Glutamatergic neuron (in vitro differentiated cells): ENCODE results near the gene POLD1. TPM values are rescaled to one million over a fixed set of nuclear protein-coding genes. Genes with fewer than 3 reads are reported as not detected.

ENCODE experiments used
- DNase-seq: peaks from one replicate; pipeline ENCODE4 v3.0.0; 2022
- H3K27ac Mint-ChIP-seq: one replicate; pipeline ENCODE4 v1.8.0; 2020; ENCODE audit warnings: mild to moderate bottlenecking, mixed read lengths, inconsistent platforms; ENCODE audit not compliant: unreplicated experiment
- H3K27me3 Mint-ChIP-seq: one replicate; pipeline ENCODE4 v1.8.0; 2020; ENCODE audit warnings: mild to moderate bottlenecking, moderate library complexity, mixed read lengths, inconsistent platforms; ENCODE audit not compliant: unreplicated experiment
- H3K36me3 Mint-ChIP-seq: one replicate; pipeline ENCODE4 v1.8.0; 2020; ENCODE audit warnings: mild to moderate bottlenecking, mixed read lengths, inconsistent platforms; ENCODE audit not compliant: unreplicated experiment
- H3K4me1 Mint-ChIP-seq: one replicate; pipeline ENCODE4 v1.8.0; 2020; ENCODE audit warnings: mild to moderate bottlenecking, low read depth, mixed read lengths, inconsistent platforms; ENCODE audit not compliant: unreplicated experiment
- H3K4me3 Mint-ChIP-seq: one replicate; pipeline ENCODE4 v1.8.0; 2020; ENCODE audit warnings: mild to moderate bottlenecking, mixed read lengths, inconsistent platforms; ENCODE audit not compliant: unreplicated experiment
- H3K9me3 Mint-ChIP-seq: one replicate; pipeline ENCODE4 v1.8.0; 2020; ENCODE audit warnings: mild to moderate bottlenecking, moderate library complexity, mixed read lengths, inconsistent platforms; ENCODE audit not compliant: unreplicated experiment
- total RNA-seq: library from RNA; stranded (reverse); fragmentation: NEBNext Ultra II Directional; extraction: Animal tissue kit (Norgen Biotek cat#: 25700); gene quantifications from one replicate; pipeline ENCODE4 v1.2.1, GENCODE V29; 2021; ENCODE audit not compliant: unreplicated experiment
- TF ChIP-seq, protein P1 (sequence below): fragments of 200-600 bp; sonication (generic); IDR thresholded peaks from one replicate; pipeline ENCODE4 v1.5.0; 2021; ENCODE audit not compliant: partially characterized antibody, unreplicated experiment

POLD1 gene
- total RNA-seq, 1 donor from 2014 or later = 38.9 TPM

- Mint-ChIP-seq H3K4me1 (peaks cover 15% of the 10 kb centered on the region), H3K4me3 (no peak overlapping the region), H3K27ac (no peak overlapping the region), H3K9me3 (peaks cover 11% of the 10 kb centered on the region), H3K27me3 (peaks cover 11% of the 10 kb centered on the region), H3K36me3 (peaks cover 4% of the 10 kb centered on the region)
- TF ChIP-seq, protein P1, sequence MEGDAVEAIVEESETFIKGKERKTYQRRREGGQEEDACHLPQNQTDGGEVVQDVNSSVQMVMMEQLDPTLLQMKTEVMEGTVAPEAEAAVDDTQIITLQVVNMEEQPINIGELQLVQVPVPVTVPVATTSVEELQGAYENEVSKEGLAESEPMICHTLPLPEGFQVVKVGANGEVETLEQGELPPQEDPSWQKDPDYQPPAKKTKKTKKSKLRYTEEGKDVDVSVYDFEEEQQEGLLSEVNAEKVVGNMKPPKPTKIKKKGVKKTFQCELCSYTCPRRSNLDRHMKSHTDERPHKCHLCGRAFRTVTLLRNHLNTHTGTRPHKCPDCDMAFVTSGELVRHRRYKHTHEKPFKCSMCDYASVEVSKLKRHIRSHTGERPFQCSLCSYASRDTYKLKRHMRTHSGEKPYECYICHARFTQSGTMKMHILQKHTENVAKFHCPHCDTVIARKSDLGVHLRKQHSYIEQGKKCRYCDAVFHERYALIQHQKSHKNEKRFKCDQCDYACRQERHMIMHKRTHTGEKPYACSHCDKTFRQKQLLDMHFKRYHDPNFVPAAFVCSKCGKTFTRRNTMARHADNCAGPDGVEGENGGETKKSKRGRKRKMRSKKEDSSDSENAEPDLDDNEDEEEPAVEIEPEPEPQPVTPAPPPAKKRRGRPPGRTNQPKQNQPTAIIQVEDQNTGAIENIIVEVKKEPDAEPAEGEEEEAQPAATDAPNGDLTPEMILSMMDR = no peak
- no peak for DNase-seq
Measured at GRCh38 chr19:50381881-50382729, 2.0 kb upstream of the POLD1 start.

GRCh38 chr19:50383001-50383851 is 921 bp upstream of the POLD1 start:
- DNase-seq = no peak
- Mint-ChIP-seq H3K27ac (peak overlapping the region; percentile 65), H3K9me3 (peaks cover 11% of the 10 kb centered on the region), H3K36me3 (peaks cover 4% of the 10 kb centered on the region), H3K27me3 (peaks cover 11% of the 10 kb centered on the region), H3K4me1 (peaks cover 18% of the 10 kb centered on the region), H3K4me3 (peak overlapping the region; percentile 95)
- TF ChIP-seq, protein P1 = no peak

- H3K27ac Mint-ChIP-seq = peak overlapping the region; percentile 60
- H3K27me3 Mint-ChIP-seq = peaks cover 11% of the 10 kb centered on the region
- no peaks in the 10 kb centered on the region for H3K36me3 Mint-ChIP-seq
- DNase-seq = no peak
- H3K4me1 Mint-ChIP-seq = peaks cover 18% of the 10 kb centered on the region
- TF ChIP-seq, protein P1 = no peak
- peak overlapping the region; percentile 95 for H3K4me3 Mint-ChIP-seq
- peaks cover 11% of the 10 kb centered on the region for H3K9me3 Mint-ChIP-seq
Measured at GRCh38 chr19:50384685-50385535, 763 bp downstream of the POLD1 start.

DNA sequence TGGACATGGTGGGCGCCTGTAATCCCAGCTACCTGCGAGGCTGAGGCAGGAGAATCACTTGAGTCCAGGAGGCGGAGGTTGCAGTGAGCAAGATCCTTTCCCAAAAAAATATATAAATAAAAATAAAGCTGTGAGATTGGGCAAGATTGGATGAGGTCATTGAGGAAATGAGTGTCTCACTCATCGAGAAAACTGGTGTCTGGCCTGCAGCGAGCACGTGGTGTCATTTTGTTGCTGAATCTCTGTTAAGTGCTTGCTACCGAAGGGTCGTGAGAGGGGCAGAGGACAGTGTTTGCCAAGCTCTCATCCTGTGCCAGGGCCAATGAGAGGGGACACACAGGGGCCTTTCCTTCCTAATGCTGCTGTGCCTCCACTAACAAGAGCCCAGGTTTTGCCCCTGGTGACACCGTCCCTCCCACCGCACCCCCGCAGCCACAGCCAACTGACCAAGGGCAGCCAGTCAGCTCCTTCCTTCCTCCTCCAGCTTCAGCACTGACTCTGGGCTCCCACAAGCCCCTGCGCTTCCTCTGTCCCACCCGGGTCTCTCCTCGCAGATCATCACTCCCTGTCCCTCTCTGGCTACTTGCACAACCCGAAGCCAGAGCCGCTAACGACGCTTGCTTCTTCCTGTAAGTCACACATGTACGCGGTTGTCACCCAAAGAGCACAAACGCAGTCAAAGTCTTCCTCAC is 3.2 kb downstream of the POLD1 start:
- TF ChIP-seq, protein P1 = no peak
- Mint-ChIP-seq H3K36me3 (no peaks in the 10 kb centered on the region), H3K9me3 (peaks cover 15% of the 10 kb centered on the region), H3K4me3 (peak overlapping the region; percentile 65), H3K4me1 (peaks cover 18% of the 10 kb centered on the region), H3K27ac (no peak overlapping the region), H3K27me3 (peaks cover 11% of the 10 kb centered on the region)
- no peak for DNase-seq
